ENCODE measurements around the gene C19orf33.

- TF ChIP-seq, protein P1, sequence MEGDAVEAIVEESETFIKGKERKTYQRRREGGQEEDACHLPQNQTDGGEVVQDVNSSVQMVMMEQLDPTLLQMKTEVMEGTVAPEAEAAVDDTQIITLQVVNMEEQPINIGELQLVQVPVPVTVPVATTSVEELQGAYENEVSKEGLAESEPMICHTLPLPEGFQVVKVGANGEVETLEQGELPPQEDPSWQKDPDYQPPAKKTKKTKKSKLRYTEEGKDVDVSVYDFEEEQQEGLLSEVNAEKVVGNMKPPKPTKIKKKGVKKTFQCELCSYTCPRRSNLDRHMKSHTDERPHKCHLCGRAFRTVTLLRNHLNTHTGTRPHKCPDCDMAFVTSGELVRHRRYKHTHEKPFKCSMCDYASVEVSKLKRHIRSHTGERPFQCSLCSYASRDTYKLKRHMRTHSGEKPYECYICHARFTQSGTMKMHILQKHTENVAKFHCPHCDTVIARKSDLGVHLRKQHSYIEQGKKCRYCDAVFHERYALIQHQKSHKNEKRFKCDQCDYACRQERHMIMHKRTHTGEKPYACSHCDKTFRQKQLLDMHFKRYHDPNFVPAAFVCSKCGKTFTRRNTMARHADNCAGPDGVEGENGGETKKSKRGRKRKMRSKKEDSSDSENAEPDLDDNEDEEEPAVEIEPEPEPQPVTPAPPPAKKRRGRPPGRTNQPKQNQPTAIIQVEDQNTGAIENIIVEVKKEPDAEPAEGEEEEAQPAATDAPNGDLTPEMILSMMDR (IDR thresholded peaks at IDR 0.05; ENCODE audit: low read depth, low read length), result no peak
- TF ChIP-seq, protein P2, sequence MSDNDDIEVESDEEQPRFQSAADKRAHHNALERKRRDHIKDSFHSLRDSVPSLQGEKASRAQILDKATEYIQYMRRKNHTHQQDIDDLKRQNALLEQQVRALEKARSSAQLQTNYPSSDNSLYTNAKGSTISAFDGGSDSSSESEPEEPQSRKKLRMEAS (IDR thresholded peaks at IDR 0.05; ENCODE audit: low read depth, low read length), result no peak
- no peak for TF ChIP-seq POLR2A (IDR thresholded peaks at IDR 0.05; ENCODE audit: extremely low read depth, insufficient read length)
Observed at GRCh38 chr19:38304352-38304865, 358 bp downstream of the C19orf33 start.

All from NB4 (cell line).